ENCODE results near the gene SPATS2. TPM values are rescaled to one million over a fixed set of nuclear protein-coding genes. Genes with fewer than 3 reads are reported as not detected.

Gene SPATS2
- total RNA-seq, 4 donors from 2014 or later: 3.3 to 46.0 (median 16.0) TPM

- Histone ChIP-seq H3K27me3 (no peaks in the 10 kb centered on the region), H3K4me1 (no peaks in the 10 kb centered on the region), H3K4me3 (no peak overlapping the region), H3K36me3 (no peaks in the 10 kb centered on the region), H3K9me3 (no peaks in the 10 kb centered on the region), H3K27ac (no peak overlapping the region)
- intact Hi-C loops (cut with DNase I; ENCODE audit: low total_unique reads): no loop called here
- DNase-seq: no peak
- TF ChIP-seq CTCF (IDR thresholded peaks at IDR 0.05): no peak
These were observed 111.8 kb downstream of the SPATS2 start for GRCh38 chr12:49478949-49479664.

- Histone ChIP-seq H3K27me3 (no peaks in the 10 kb centered on the region), H3K36me3 (no peaks in the 10 kb centered on the region), H3K9me3 (no peaks in the 10 kb centered on the region), H3K4me1 (no peaks in the 10 kb centered on the region), H3K4me3 (no peak overlapping the region), H3K27ac (no peak overlapping the region)
- TF ChIP-seq CTCF (IDR thresholded peaks at IDR 0.05) (no peak), POLR2A (IDR thresholded peaks at IDR 0.05) (no peak)
- DNase-seq: no peak
- intact Hi-C loops (cut with DNase I; ENCODE audit: low total_unique reads): no loop called here
These were observed 115.1 kb downstream of the SPATS2 start for GRCh38 chr12:49482095-49483051.

- TF ChIP-seq CTCF (IDR thresholded peaks at IDR 0.05) (no peak), POLR2A (IDR thresholded peaks at IDR 0.05) (no peak)
- H3K27ac ChIP-seq: no peak overlapping the region
- H3K4me3 ChIP-seq: no peak overlapping the region
- no peak for DNase-seq
- no peaks in the 10 kb centered on the region for H3K27me3 ChIP-seq
- H3K36me3 ChIP-seq: no peaks in the 10 kb centered on the region
- H3K4me1 ChIP-seq: no peaks in the 10 kb centered on the region
- no peaks in the 10 kb centered on the region for H3K9me3 ChIP-seq
- intact Hi-C loops (cut with DNase I; ENCODE audit: low total_unique reads): no loop called here
These were observed 116.4 kb downstream of the SPATS2 start for GRCh38 chr12:49483619-49484018.

GRCh38 chr12:49487605-49488004 lies 120.3 kb downstream of the SPATS2 start:
- H3K4me1 ChIP-seq: no peaks in the 10 kb centered on the region
- no peak overlapping the region for H3K27ac ChIP-seq
- intact Hi-C loops (cut with DNase I; ENCODE audit: low total_unique reads): no loop called here
- H3K27me3 ChIP-seq: no peaks in the 10 kb centered on the region
- no peak for DNase-seq
- no peak overlapping the region for H3K4me3 ChIP-seq
- TF ChIP-seq CTCF (IDR thresholded peaks at IDR 0.05) (no peak), POLR2A (IDR thresholded peaks at IDR 0.05) (no peak)
- H3K9me3 ChIP-seq: no peaks in the 10 kb centered on the region
- H3K36me3 ChIP-seq: no peaks in the 10 kb centered on the region

- no peaks in the 10 kb centered on the region for H3K36me3 ChIP-seq
- no peak overlapping the region for H3K27ac ChIP-seq
- no peaks in the 10 kb centered on the region for H3K27me3 ChIP-seq
- intact Hi-C loops (cut with DNase I; ENCODE audit: low total_unique reads): no loop called here
- no peaks in the 10 kb centered on the region for H3K4me1 ChIP-seq
- H3K4me3 ChIP-seq: no peak overlapping the region
- DNase-seq: no peak
- TF ChIP-seq POLR2A (IDR thresholded peaks at IDR 0.05) (no peak), CTCF (IDR thresholded peaks at IDR 0.05) (no peak)
- H3K9me3 ChIP-seq: no peaks in the 10 kb centered on the region
These were observed 121.9 kb downstream of the SPATS2 start for GRCh38 chr12:49489154-49489553.
